SJCRH30 (cell line): ENCODE data around the gene SELENOP. TPM values are rescaled to one million over a fixed set of nuclear protein-coding genes. Genes with fewer than 3 reads are reported as not detected.
A peak's percentile ranks its signal among the peaks of the same experiment; 100 is the strongest.
"Not testable (repeated sequence)": the region's sequence is repeated elsewhere in the genome, so short reads cannot be mapped to it uniquely, and the experiment has no call there.

Experiments used
- DNase-seq, 2 experiments: peaks; one replicate each; pipeline ENCODE4 v3.0.0-alpha.2; 2015 to 2020
- H3K27ac ChIP-seq: fragments of 250-450 bp; sonication (Bioruptor Pico); 2 replicates; pipeline ENCODE4 v1.5.1; 2020; ENCODE audit warnings: mild to moderate bottlenecking, moderate library complexity
- H3K27me3 ChIP-seq: fragments of 250-450 bp; sonication (Bioruptor Pico); 2 replicates; pipeline ENCODE4 v1.5.1; 2020; ENCODE audit warnings: mild to moderate bottlenecking, moderate library complexity
- H3K36me3 ChIP-seq: fragments of 250-450 bp; sonication (Bioruptor Pico); 2 replicates; pipeline ENCODE4 v1.5.1; 2020; ENCODE audit warnings: mild to moderate bottlenecking, moderate library complexity
- H3K4me1 ChIP-seq: fragments of 250-450 bp; sonication (Bioruptor Pico); 2 replicates; pipeline ENCODE4 v1.5.1; 2020; ENCODE audit warnings: mild to moderate bottlenecking, moderate library complexity
- H3K4me3 ChIP-seq: fragments of 250-450 bp; sonication (Bioruptor Pico); 2 replicates; pipeline ENCODE4 v1.5.1; 2020; ENCODE audit warnings: mild to moderate bottlenecking, moderate library complexity
- H3K9me3 ChIP-seq: fragments of 250-450 bp; sonication (Bioruptor Pico); replicated peaks from 2 replicates; pipeline ENCODE4 v1.5.1; 2020; ENCODE audit warnings: mild to moderate bottlenecking, moderate library complexity
- total RNA-seq: library from RNA; depleted of rRNA; stranded (reverse); fragments of >200 nt; shearing (Covaris generic); gene quantifications from 2 replicates; pipeline ENCODE4 v1.2.3, GENCODE V29; 2014; rRNA removed

The SELENOP gene
- 195 and 221 TPM in 2 replicates for total RNA-seq

- Histone ChIP-seq H3K27ac (peak within 1 kb of the TSS; percentile 86), H3K27me3 (no peaks in the 10 kb centered on the region), H3K4me1 (no peaks in the 10 kb centered on the region), H3K36me3 (peaks cover 10% of the 10 kb centered on the region), H3K9me3 (no peaks in the 10 kb centered on the region), H3K4me3 (peak within 1 kb of the TSS; percentile 59)
- DNase-seq: peak; percentile 70 to 85
Observed at GRCh38 chr5:42811591-42812446, at the start of gene SELENOP. TSS of gene SELENOP (minus strand) at chr5:42811892. CDS start at chr5:42808353, 3,539 bp downstream.

- DNase-seq: peak; percentile 21 to 60
- H3K36me3 ChIP-seq: no peaks in the 10 kb centered on the region
- H3K4me3 ChIP-seq: no peak overlapping the region
- H3K4me1 ChIP-seq: peaks cover 54% of the 10 kb centered on the region
- no peaks in the 10 kb centered on the region for H3K27me3 ChIP-seq
- peaks cover 16% of the 10 kb centered on the region for H3K9me3 ChIP-seq
- H3K27ac ChIP-seq: peak overlapping the region; percentile 98
Observed at GRCh38 chr5:42858687-42859086, 47.0 kb upstream of the SELENOP start.

DNA sequence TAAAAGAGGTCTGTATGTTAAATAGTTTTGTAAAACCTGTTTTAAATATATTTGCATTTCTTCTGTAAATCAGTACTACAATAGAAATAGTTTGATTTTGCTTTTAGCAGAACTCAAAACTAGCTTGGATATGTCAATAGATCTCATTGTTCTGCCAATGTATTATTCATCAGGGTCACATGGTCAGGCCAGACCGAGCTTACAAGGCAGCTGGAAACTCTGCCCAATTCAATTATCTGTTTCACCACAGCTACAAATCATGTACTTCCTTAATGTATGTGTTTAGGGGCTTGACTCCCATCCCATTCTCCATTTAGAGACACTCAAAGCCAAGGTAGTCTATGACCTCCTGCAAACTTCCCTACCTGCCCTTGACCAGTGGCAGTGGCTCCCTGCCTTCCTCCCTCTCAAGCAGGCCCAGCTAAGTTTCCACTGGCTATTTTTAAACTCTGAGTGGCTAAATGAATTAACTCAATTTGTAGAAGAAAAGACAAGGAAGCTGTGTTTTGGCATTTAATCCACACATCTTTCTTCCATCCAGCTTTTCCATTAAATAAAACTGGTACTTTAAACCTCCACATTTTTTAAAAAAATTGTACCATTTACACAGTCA lies 46.4 kb upstream of the SELENOP start:
- Histone ChIP-seq H3K4me1 (peaks cover 59% of the 10 kb centered on the region), H3K4me3 (no peak overlapping the region), H3K27me3 (no peaks in the 10 kb centered on the region), H3K27ac (peak overlapping the region; percentile 98), H3K36me3 (no peaks in the 10 kb centered on the region), H3K9me3 (peaks cover 16% of the 10 kb centered on the region)
- DNase-seq: peak; percentile 30 to 73

DNA sequence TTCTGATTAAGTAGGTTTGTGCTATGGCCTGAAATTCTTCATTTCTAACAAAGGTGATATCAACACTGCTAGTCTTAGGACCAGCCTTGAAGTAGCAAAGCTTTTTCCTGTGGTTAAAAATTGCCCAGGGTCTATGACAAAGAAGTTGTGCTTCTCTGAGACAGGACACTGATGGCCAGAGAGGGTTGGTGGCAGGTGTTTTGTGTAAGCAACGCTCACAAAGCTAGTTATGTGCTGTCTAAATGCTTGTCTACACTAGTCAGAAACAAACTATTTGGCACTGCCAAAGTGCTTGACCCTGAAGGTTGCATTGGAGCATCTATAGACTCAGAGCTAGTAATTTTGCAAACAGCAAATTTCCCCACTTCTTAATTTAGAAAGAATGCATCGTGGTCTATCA lies 44.1 kb upstream of the SELENOP start:
- no peaks in the 10 kb centered on the region for H3K36me3 ChIP-seq
- no peaks in the 10 kb centered on the region for H3K27me3 ChIP-seq
- peaks cover 4% of the 10 kb centered on the region for H3K9me3 ChIP-seq
- peak; percentile 88 to 94 for DNase-seq
- peaks cover 77% of the 10 kb centered on the region for H3K4me1 ChIP-seq
- H3K27ac ChIP-seq: peak overlapping the region; percentile 98
- no peak overlapping the region for H3K4me3 ChIP-seq

DNA sequence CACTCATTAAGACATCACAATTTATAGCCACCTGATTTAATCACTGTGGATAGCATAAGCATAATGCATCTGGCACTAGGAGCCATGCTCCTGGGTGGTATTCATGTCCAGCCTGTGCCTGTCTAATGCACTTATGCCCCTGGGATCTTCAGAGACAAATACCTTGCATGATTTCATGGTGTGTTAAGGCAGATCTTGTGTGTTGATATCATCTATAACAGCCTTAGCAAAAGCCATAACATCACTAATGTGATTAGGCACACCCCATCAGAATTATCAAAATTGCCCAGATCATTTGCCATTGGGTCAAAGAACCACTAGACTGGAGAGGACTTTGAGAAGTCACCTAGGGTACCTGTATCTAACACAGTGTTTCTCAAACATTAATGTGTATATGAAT lies 43.7 kb upstream of the SELENOP start:
- Histone ChIP-seq H3K4me1 (peaks cover 77% of the 10 kb centered on the region), H3K27me3 (no peaks in the 10 kb centered on the region), H3K36me3 (no peaks in the 10 kb centered on the region), H3K27ac (peak overlapping the region; percentile 98), H3K9me3 (peaks cover 7% of the 10 kb centered on the region), H3K4me3 (no peak overlapping the region)
- peak; percentile 92 to 98 for DNase-seq

- DNase-seq: peak; percentile 81 to 91
Observed at GRCh38 chr5:42854795-42855194, 43.1 kb upstream of the SELENOP start.

GRCh38 chr5:42852826-42853225 lies 41.1 kb upstream of the SELENOP start:
- Histone ChIP-seq H3K9me3 (peaks cover 5% of the 10 kb centered on the region), H3K4me3 (no peak overlapping the region), H3K27me3 (no peaks in the 10 kb centered on the region), H3K4me1 (peaks cover 63% of the 10 kb centered on the region), H3K27ac (peak overlapping the region; percentile 98), H3K36me3 (no peaks in the 10 kb centered on the region)
- DNase-seq: peak in 1 of 2 experiments; percentile 11

More at GRCh38 chr5:42854795-42855194, 43.1 kb upstream of the SELENOP start:
- Histone ChIP-seq H3K9me3 (peaks cover 3% of the 10 kb centered on the region; the same call in 1 of the 2 replicates), H3K4me3 (no peak overlapping the region), H3K4me1 (peaks cover 77% of the 10 kb centered on the region), H3K36me3 (no peaks in the 10 kb centered on the region), H3K27me3 (no peaks in the 10 kb centered on the region), H3K27ac (peak overlapping the region; percentile 98)

DNA sequence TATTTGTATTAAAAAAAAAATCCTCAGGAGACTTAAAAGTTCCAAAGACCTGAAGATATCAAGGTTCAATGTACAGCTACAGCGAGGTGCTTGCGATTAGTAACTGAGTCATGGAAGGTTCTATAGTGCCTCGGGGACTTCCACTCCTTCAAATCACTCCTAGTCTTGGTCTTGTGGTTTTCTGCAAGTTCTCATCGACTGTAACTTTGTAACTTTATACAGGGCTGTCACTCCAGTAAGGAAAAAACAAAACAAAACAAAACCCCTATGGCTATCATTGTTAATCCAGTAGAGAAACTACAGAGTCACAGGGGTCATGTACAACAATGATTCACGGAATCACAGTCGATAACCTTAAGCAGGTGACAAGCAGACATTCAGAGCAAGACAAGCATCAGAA lies 39.8 kb upstream of the SELENOP start:
- peak in 1 of 2 experiments; percentile 53 for DNase-seq

GRCh38 chr5:42848545-42848944 lies 36.9 kb upstream of the SELENOP start:
- H3K4me3 ChIP-seq: no peak overlapping the region
- no peak for DNase-seq

More for the DNA sequence above, 39.8 kb upstream of the SELENOP start:
- Histone ChIP-seq H3K36me3 (no peaks in the 10 kb centered on the region), H3K4me3 (no peak overlapping the region), H3K4me1 (peaks cover 50% of the 10 kb centered on the region), H3K27ac (peak overlapping the region; percentile 9; the same call in 1 of the 2 replicates), H3K27me3 (no peaks in the 10 kb centered on the region), H3K9me3 (peaks cover 9% of the 10 kb centered on the region)

GRCh38 chr5:42844408-42844807 lies 32.7 kb upstream of the SELENOP start:
- H3K27ac ChIP-seq, DNase-seq, H3K4me3 ChIP-seq, H3K36me3 ChIP-seq, H3K27me3 ChIP-seq: not testable (repeated sequence)
- H3K4me1 ChIP-seq: peaks cover 10% of the 10 kb centered on the region
- peaks cover 11% of the 10 kb centered on the region for H3K9me3 ChIP-seq

More at GRCh38 chr5:42848545-42848944, 36.9 kb upstream of the SELENOP start:
- H3K4me1 ChIP-seq: peaks cover 24% of the 10 kb centered on the region
- H3K9me3 ChIP-seq: peaks cover 9% of the 10 kb centered on the region
- H3K36me3 ChIP-seq: no peaks in the 10 kb centered on the region
- no peak overlapping the region for H3K27ac ChIP-seq
- H3K27me3 ChIP-seq: no peaks in the 10 kb centered on the region

DNA sequence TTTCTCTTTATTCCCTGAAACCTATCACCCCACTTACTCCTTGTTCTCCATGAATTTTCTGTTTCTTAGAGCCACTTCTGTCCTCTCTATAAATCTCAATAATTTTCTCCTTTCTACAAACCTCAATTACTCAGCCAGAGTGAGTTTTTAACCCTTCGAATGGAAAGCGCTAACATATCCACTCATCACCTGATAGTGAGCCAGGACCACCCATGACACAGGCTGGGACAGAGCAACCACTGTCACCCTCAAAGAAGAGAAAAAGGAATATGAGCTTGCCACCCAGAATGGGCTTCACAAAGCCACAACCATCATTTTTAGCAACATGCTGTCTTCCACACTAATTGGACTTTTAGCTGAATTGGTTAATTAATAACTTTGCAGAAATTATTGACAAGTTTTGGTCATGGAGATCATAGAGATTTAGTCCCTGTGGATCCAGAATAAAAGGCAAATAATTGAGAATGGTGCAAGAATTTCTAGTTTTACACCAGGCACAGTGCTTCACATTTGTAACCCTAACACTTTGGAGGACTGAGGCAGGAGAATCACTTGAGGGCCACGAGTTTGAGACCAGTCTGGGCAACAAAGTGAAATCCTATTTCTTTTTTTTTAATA lies 32.1 kb upstream of the SELENOP start:
- peak; percentile 23 to 53 for DNase-seq
- H3K27ac ChIP-seq: peak overlapping the region; percentile 34; the same call in 1 of the 2 replicates
- H3K36me3 ChIP-seq: no peaks in the 10 kb centered on the region
- no peaks in the 10 kb centered on the region for H3K27me3 ChIP-seq
- peaks cover 11% of the 10 kb centered on the region for H3K9me3 ChIP-seq
- no peak overlapping the region for H3K4me3 ChIP-seq
- H3K4me1 ChIP-seq: peaks cover 10% of the 10 kb centered on the region

- Histone ChIP-seq H3K4me1 (peaks cover 10% of the 10 kb centered on the region), H3K4me3 (no peak overlapping the region), H3K9me3 (peaks cover 11% of the 10 kb centered on the region), H3K27me3 (no peaks in the 10 kb centered on the region), H3K27ac (peak overlapping the region; percentile 34; the same call in 1 of the 2 replicates), H3K36me3 (no peaks in the 10 kb centered on the region)
- peak; percentile 11 to 45 for DNase-seq
Observed at GRCh38 chr5:42842921-42843641, 31.4 kb upstream of the SELENOP start.

GRCh38 chr5:42840842-42841567 lies 29.3 kb upstream of the SELENOP start:
- Histone ChIP-seq H3K4me1 (peaks cover 10% of the 10 kb centered on the region), H3K9me3 (peaks cover 6% of the 10 kb centered on the region; the same call in 1 of the 2 replicates), H3K36me3 (no peaks in the 10 kb centered on the region), H3K4me3 (no peak overlapping the region), H3K27ac (no peak overlapping the region), H3K27me3 (no peaks in the 10 kb centered on the region)
- DNase-seq: no peak

GRCh38 chr5:42840269-42840668 lies 28.6 kb upstream of the SELENOP start:
- H3K36me3 ChIP-seq: no peaks in the 10 kb centered on the region
- H3K27me3 ChIP-seq: no peaks in the 10 kb centered on the region
- no peak overlapping the region for H3K27ac ChIP-seq
- peaks cover 10% of the 10 kb centered on the region for H3K4me1 ChIP-seq
- no peak overlapping the region for H3K4me3 ChIP-seq
- no peak for DNase-seq
- H3K9me3 ChIP-seq: peaks cover 8% of the 10 kb centered on the region
